Measurements from ENCODE around the gene ANKMY1. TPM values are rescaled to one million over a fixed set of nuclear protein-coding genes. Genes with fewer than 3 reads are reported as not detected.
A peak's percentile ranks its signal among the peaks of the same experiment; 100 is the strongest.

The ANKMY1 gene
- total and polyA plus RNA-seq, 2 of the 8 experiments (the other 6 are each of a cell fraction or from before 2014, with no cell fraction given) = 4.5 to 4.8 TPM

GRCh38 chr2:240450532-240451107, 107.2 kb downstream of the ANKMY1 start:
- H3K9me3 ChIP-seq (ENCODE audit: insufficient read depth in 2 of 2, low read depth in 1 of 2, low read length in 1 of 2) = no peaks in the 10 kb centered on the region
- H3K79me1 ChIP-seq (ENCODE audit: low read depth, low read length) = peaks cover 3% of the 10 kb centered on the region
- no peak overlapping the region for H2BK15ac ChIP-seq (ENCODE audit: low read length)
- no peak overlapping the region for H4K91ac ChIP-seq (replicated peaks; ENCODE audit: insufficient read length, low read length)
- H2BK5ac ChIP-seq (ENCODE audit: low read depth, low read length) = no peak overlapping the region
- no peaks in the 10 kb centered on the region; a peak in 1 of 8 replicates for H3K36me3 ChIP-seq (ENCODE audit: control insufficient read depth in 2 of 4, insufficient read depth in 4 of 4, low read length in 3 of 4)
- peaks cover 15 to 26% (median 26%) of the 10 kb centered on the region in 4 experiments for H3K27me3 ChIP-seq (replicated peaks in 1 of 4; ENCODE audit: control insufficient read depth in 3 of 4, extremely low read depth in 1 of 4, insufficient read depth in 3 of 4, low read length in 3 of 4)
- H4K5ac ChIP-seq (ENCODE audit: insufficient read length, low read depth, low read length) = no peak overlapping the region
- H3K4me3 ChIP-seq (ENCODE audit: extremely low read depth in 1 of 4, insufficient read depth in 2 of 4, low read depth in 3 of 4, low read length in 4 of 4) = no peak overlapping the region
- H3K23me2 ChIP-seq (ENCODE audit: low read depth, low read length) = peaks cover 7% of the 10 kb centered on the region; the same call in 1 of the 2 replicates
- no peak overlapping the region for H3K14ac ChIP-seq (ENCODE audit: insufficient read length)
- 77% methylated on average over 11 of the region's 16 CpGs; no CpG with 5 or more reads in 1 of the 2 experiments for WGBS, 2 experiments (ENCODE audit: extremely low coverage in 1 of 2, insufficient coverage in 1 of 2, insufficient read length in 1 of 2, insufficient replicate concordance in 2 of 2, low coverage in 1 of 2, low lambda C conversion rate in 2 of 2, missing lambda C conversion rate in 1 of 2)
- H2AK5ac ChIP-seq (ENCODE audit: low read depth, low read length) = no peak overlapping the region
- no peak overlapping the region for H2AFZ ChIP-seq (ENCODE audit: low read length)
- H3K4ac ChIP-seq (replicated peaks; ENCODE audit: insufficient read length, low read depth, low read length) = no peak overlapping the region
- H2BK12ac ChIP-seq (ENCODE audit: low read depth, low read length) = no peak overlapping the region
- no peak for FAIRE-seq
- DNase-seq (ENCODE audit: low read depth in 1 of 2, low spot score in 2 of 2) = no peak
- H3K79me2 ChIP-seq (ENCODE audit: control insufficient read depth in 1 of 2, insufficient read depth in 2 of 2, low read length in 2 of 2) = no peaks in the 10 kb centered on the region
- no peak overlapping the region for H3K23ac ChIP-seq (ENCODE audit: insufficient read length)
- no peak overlapping the region for H3K9ac ChIP-seq (replicated peaks in 1 of 4; ENCODE audit: extremely low read depth in 1 of 4, low read depth in 3 of 4, low read length in 3 of 4)
- ChIA-PET POLR2A (ENCODE audit: partially characterized antibody) (no interaction called here), CTCF (ENCODE audit: partially characterized antibody) (interaction anchor here (0.9 to 1.4 kb wide), 4 partner anchors 12 to 308 kb away, joined by 3 to 6 read pairs (median 6); no protein-coding TSS in a partner anchor)
- H2BK20ac ChIP-seq (ENCODE audit: low read length) = no peak overlapping the region
- peak overlapping the region in 1 of 2 experiments; percentile 3; a peak in 1 of 4 replicates for H3K4me2 ChIP-seq (ENCODE audit: insufficient read depth in 1 of 2, low read depth in 2 of 2, low read length in 2 of 2)
- no peak overlapping the region for H2BK120ac ChIP-seq (replicated peaks; ENCODE audit: low read depth, low read length)
- TF ChIP-seq KDM1A (IDR thresholded peaks at IDR 0.05; ENCODE audit: borderline replicate concordance, low read length) (no peak), CBX5 (IDR thresholded peaks at IDR 0.05; ENCODE audit: low read depth, low read length) (no peak), HDAC2 (IDR thresholded peaks at IDR 0.05; ENCODE audit: borderline replicate concordance in 1 of 2, low read depth in 2 of 2, low read length in 2 of 2) (no peak), SIN3A (conservative IDR thresholded peaks at IDR 0.05 in 1 of 2, IDR thresholded peaks at IDR 0.05 in 1 of 2; ENCODE audit: low read depth in 1 of 2, low read length in 2 of 2) (no peak), JUND (IDR thresholded peaks at IDR 0.05; ENCODE audit: low read length) (no peak), EZH2 (IDR thresholded peaks at IDR 0.05; ENCODE audit: low read depth, low read length, severe bottlenecking) (no peak), PHF8 (conservative IDR thresholded peaks at IDR 0.05; ENCODE audit: low read depth, low read length) (no peak), CHD1 (IDR thresholded peaks at IDR 0.05; ENCODE audit: low read depth, low read length) (no peak), GABPA (IDR thresholded peaks at IDR 0.05; ENCODE audit: borderline replicate concordance, insufficient read depth, low read length) (no peak)
- H3K18ac ChIP-seq (ENCODE audit: extremely low read depth, low read length) = no peak overlapping the region
- no peak overlapping the region for H4K8ac ChIP-seq (ENCODE audit: extremely low read depth, insufficient read depth, low read length)
- H4K20me1 ChIP-seq (replicated peaks in 1 of 2; ENCODE audit: control insufficient read depth in 1 of 2, insufficient read depth in 2 of 2, low read length in 2 of 2) = peaks cover 32 to 45% of the 10 kb centered on the region in 2 experiments
- H3K4me1 ChIP-seq (replicated peaks in 1 of 4; ENCODE audit: control insufficient read depth in 3 of 4, insufficient read depth in 4 of 4, low read length in 3 of 4) = peaks cover 0 to 40% (median 22%) of the 10 kb centered on the region in 4 experiments; a peak in 6 of 7 replicates
- no peak overlapping the region for H3K27ac ChIP-seq (ENCODE audit: low read depth, low read length)
- no peak overlapping the region for H3K56ac ChIP-seq (replicated peaks; ENCODE audit: insufficient read length, low read depth, low read length)
